ENCODE results near the gene RARA.

The RARA gene

GRCh38 chr17:40345994-40346764 is 37.2 kb downstream of the RARA start:
- DNase-seq (ENCODE audit: low spot score): no peak

- no peak for DNase-seq (ENCODE audit: low spot score)
Measured at GRCh38 chr17:40346765-40347158, 37.8 kb downstream of the RARA start.

GRCh38 chr17:40347319-40348135 is 38.5 kb downstream of the RARA start:
- no peak for DNase-seq (ENCODE audit: low spot score)

- DNase-seq (ENCODE audit: low spot score): no peak
Measured at GRCh38 chr17:40348136-40348504, 39.1 kb downstream of the RARA start.

GRCh38 chr17:40348562-40349476 is 39.8 kb downstream of the RARA start:
- DNase-seq (ENCODE audit: low spot score): no peak

- DNase-seq (ENCODE audit: low spot score): no peak
Measured at GRCh38 chr17:40349477-40349894, 40.5 kb downstream of the RARA start.

GRCh38 chr17:40349895-40350688 is 41.1 kb downstream of the RARA start:
- no peak for DNase-seq (ENCODE audit: low spot score)

GRCh38 chr17:40350689-40351358 is 41.8 kb downstream of the RARA start:
- DNase-seq (ENCODE audit: low spot score): no peak

GRCh38 chr17:40351359-40352236 is 42.6 kb downstream of the RARA start:
- DNase-seq (ENCODE audit: low spot score): no peak

- DNase-seq (ENCODE audit: low spot score): no peak
Measured at GRCh38 chr17:40352237-40352778, 43.3 kb downstream of the RARA start.

GRCh38 chr17:40352779-40353394 is 43.9 kb downstream of the RARA start:
- DNase-seq (ENCODE audit: low spot score): no peak

- DNase-seq (ENCODE audit: low spot score): no peak
Measured at GRCh38 chr17:40354221-40355122, 45.5 kb downstream of the RARA start.

- DNase-seq (ENCODE audit: low spot score): peak; percentile 71
Measured at GRCh38 chr17:40355123-40355803, 46.3 kb downstream of the RARA start.

- no peak for DNase-seq (ENCODE audit: low spot score)
Measured at GRCh38 chr17:40355804-40356758, 47.1 kb downstream of the RARA start.

GRCh38 chr17:40356990-40357881 is 48.3 kb downstream of the RARA start:
- DNase-seq (ENCODE audit: low spot score): no peak

All from CD4-positive, alpha-beta T cell treated with Interleukin-15 for 4 hours (primary cell).